Chondrocyte (in vitro differentiated cells): ENCODE results near the gene ITGB4. TPM values are rescaled to one million over a fixed set of nuclear protein-coding genes. Genes with fewer than 3 reads are reported as not detected.

Experiments used
- DNase-seq: peaks from one replicate; pipeline ENCODE4 v3.0.0; 2021; ENCODE audit warnings: mixed read lengths, low spot score
- H3K27ac Mint-ChIP-seq: one replicate; pipeline ENCODE4 v1.8.0; 2021; ENCODE audit warnings: mild to moderate bottlenecking, moderate library complexity, mixed read lengths; ENCODE audit not compliant: unreplicated experiment
- H3K27me3 Mint-ChIP-seq: 2 replicates; pipeline ENCODE4 v1.8.0; 2021; ENCODE audit warnings: low read depth, mixed read lengths
- H3K36me3 Mint-ChIP-seq: 2 replicates; pipeline ENCODE4 v1.8.0; 2021; ENCODE audit warnings: low read depth, mixed read lengths
- H3K4me1 Mint-ChIP-seq: 2 replicates; pipeline ENCODE4 v1.8.0; 2021; ENCODE audit warnings: low read depth, mild to moderate bottlenecking, mixed read lengths
- H3K4me3 Mint-ChIP-seq: one replicate; pipeline ENCODE4 v1.8.0; 2021; ENCODE audit warnings: mild to moderate bottlenecking, moderate library complexity, mixed read lengths; ENCODE audit not compliant: unreplicated experiment
- H3K9me3 Mint-ChIP-seq: 2 replicates; pipeline ENCODE4 v1.8.0; 2021; ENCODE audit warnings: low read depth, mixed read lengths
- total RNA-seq: library from RNA; stranded (reverse); gene quantifications from 3 replicates; pipeline ENCODE4 v1.2.1, GENCODE V29; 2021
- TF ChIP-seq, protein P1 (sequence below): fragments of 200-600 bp; sonication (generic); IDR thresholded peaks from 2 replicates; pipeline ENCODE4 v1.5.0; 2021; ENCODE audit warnings: antibody characterized with exemption, mild to moderate bottlenecking, moderate library complexity

ITGB4 gene
- total RNA-seq, 1 donor from 2014 or later, result 5.6 TPM

DNA sequence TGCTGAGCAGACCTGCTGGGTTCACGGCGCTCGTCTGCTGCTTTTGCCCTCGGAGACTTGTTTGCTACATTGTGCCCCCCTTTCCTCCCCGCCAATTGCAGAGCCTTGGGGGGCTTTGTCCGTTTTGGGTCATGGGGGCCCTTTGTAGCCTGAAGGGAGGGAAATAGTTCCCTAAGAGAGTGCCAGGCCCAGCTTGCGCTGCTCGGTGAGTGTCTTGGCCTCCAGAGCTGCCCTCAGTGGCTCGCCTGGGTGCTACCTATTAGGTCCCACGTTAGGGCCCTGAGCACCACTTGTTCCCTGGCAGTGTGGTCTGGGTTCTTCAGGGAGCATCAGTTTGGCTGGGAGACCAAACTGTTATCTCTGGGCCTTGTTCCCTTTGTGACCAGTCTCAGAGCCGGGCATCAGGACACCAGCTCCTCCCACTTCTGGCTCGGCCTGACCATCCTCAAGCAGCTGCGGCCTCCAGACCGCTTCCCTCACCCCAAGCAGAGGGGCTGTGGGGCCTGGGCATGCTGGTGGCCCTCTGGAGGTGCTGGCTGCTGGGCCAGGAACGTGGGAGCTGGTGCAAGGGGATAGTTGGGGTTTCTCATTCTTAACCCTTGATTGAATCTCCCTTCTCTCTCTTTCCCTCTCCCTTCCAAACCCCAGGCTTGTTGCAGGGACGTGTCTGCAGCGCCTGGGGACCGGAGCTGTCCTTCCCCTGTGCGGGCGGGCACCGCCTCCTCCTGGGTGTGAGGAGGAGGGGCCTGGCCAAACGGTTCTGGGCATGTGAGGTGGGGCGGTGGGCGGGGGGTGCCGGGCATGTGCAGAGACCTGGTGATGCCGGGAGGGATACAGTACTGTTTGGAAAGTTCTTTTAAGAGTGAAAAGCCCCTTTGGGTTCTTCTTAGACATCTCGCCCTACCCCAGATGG, 16.0 kb upstream of the ITGB4 start:
- Mint-ChIP-seq H3K27ac (no peak overlapping the region), H3K4me3 (no peak overlapping the region), H3K27me3 (no peaks in the 10 kb centered on the region), H3K36me3 (peaks cover 49% of the 10 kb centered on the region), H3K4me1 (peaks cover 28% of the 10 kb centered on the region), H3K9me3 (no peaks in the 10 kb centered on the region)
- TF ChIP-seq, protein P1, sequence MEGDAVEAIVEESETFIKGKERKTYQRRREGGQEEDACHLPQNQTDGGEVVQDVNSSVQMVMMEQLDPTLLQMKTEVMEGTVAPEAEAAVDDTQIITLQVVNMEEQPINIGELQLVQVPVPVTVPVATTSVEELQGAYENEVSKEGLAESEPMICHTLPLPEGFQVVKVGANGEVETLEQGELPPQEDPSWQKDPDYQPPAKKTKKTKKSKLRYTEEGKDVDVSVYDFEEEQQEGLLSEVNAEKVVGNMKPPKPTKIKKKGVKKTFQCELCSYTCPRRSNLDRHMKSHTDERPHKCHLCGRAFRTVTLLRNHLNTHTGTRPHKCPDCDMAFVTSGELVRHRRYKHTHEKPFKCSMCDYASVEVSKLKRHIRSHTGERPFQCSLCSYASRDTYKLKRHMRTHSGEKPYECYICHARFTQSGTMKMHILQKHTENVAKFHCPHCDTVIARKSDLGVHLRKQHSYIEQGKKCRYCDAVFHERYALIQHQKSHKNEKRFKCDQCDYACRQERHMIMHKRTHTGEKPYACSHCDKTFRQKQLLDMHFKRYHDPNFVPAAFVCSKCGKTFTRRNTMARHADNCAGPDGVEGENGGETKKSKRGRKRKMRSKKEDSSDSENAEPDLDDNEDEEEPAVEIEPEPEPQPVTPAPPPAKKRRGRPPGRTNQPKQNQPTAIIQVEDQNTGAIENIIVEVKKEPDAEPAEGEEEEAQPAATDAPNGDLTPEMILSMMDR, result no peak
- DNase-seq, result no peak

DNA sequence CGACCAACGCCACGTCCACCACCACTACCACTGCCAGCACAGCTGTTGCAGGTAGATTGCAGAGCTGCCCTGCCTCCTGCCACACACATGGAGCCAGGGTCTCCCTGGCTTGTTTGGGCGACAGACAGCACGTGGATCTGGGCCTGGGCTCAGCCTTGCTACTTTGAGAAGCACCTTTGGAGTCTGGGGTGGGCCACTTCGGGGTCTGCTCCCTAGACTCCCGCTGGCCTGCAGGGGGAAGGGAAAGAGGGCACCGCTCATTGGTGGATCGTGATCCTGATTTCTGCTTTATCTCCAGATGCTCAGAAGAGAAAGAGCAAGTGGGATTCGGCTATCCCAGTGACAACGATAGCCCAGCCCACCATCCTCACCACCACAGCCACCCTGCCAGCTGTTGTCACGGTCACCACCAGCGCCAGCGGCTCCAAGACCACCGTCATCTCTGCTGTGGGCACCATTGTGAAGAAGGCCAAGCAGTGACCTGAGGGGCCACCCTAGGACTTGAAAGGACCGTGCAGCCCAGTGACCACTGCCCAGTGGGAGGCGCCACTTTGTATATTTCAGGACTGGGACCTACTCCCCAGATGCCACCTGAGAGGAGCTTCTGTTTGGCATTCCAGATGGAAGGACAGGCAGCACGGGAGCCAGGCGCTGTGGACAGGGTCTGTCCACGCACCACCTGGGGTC, 15.1 kb upstream of the ITGB4 start:
- DNase-seq, result no peak
- Mint-ChIP-seq H3K27me3 (no peaks in the 10 kb centered on the region), H3K4me3 (no peak overlapping the region), H3K9me3 (no peaks in the 10 kb centered on the region), H3K4me1 (peaks cover 22% of the 10 kb centered on the region), H3K36me3 (peaks cover 43% of the 10 kb centered on the region), H3K27ac (no peak overlapping the region)
- TF ChIP-seq, protein P1, result peak; percentile 12

DNA sequence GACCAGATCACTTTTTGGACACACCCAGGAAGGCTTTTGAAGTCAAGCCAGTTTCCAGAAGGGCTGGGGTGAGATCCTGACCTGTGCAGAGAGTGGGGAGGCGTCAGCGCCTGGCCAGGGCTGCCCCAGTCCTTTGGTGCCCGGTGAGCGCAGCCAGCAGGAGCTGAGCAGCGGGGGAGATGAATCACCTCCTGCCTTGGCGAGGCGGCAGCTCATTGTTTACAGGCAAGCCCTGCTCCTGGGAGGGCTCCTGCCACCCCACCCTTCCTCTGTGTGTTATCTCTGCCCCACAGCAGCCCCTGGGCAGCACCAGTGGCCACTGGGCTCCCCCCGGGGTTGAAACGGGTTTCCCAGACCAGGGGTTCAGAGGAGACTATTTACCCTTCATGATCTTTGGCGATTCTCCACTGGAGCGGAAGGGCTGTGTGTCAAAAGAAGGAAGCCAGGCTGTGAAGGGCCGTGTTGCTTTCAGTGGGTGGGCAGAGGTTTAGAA, 14.1 kb upstream of the ITGB4 start:
- peaks cover 37% of the 10 kb centered on the region for H3K36me3 Mint-ChIP-seq

DNA sequence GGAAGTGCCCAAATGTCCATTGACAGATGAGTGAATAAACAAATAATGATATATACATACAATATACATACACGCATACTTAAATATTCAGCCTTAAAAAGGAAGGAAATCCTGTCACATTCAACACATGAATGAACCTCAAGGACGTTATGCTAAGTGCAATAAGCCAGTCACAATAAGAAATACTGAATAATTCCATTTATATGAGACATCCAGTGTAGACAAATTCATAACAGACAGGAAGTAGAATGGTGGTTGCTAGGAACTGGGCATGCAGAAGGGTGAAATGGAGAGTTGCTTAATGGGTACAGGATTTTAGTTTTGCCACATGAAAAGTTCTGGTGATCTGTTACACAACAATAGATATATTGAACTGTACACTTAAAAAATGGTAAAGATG, 8.8 kb upstream of the ITGB4 start:
- peak overlapping the region; percentile 8 for H3K27ac Mint-ChIP-seq

More for the DNA sequence above, 14.1 kb upstream of the ITGB4 start:
- DNase-seq, result no peak
- H3K9me3 Mint-ChIP-seq, result no peaks in the 10 kb centered on the region
- peaks cover 15% of the 10 kb centered on the region for H3K4me1 Mint-ChIP-seq
- H3K27me3 Mint-ChIP-seq, result no peaks in the 10 kb centered on the region
- no peak overlapping the region for H3K4me3 Mint-ChIP-seq
- TF ChIP-seq, protein P1, result no peak
- peak overlapping the region; percentile 45 for H3K27ac Mint-ChIP-seq

DNA sequence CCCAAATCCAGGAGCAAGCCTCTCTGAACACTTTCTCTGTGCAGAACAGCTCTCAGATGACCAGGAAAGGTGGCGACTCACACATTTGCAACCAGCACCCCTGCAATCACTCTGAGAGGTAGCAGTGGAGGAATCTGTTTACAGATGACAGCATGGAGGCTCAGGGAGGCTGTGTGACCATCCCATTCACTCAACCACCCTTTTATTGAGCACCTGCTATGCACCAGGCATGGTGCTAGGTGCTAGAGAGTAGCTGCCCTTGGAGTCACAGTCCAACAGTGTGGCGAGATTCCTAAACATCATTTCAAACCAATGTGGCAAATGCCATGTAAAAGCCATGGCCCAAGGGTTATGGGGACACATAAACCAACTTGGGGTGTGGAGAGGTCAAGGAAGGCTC, 1.5 kb upstream of the ITGB4 start:
- peaks cover 10% of the 10 kb centered on the region for H3K27me3 Mint-ChIP-seq
- TF ChIP-seq, protein P1, result no peak
- no peak overlapping the region for H3K27ac Mint-ChIP-seq
- no peaks in the 10 kb centered on the region for H3K36me3 Mint-ChIP-seq
- no peak for DNase-seq
- H3K4me1 Mint-ChIP-seq, result peaks cover 11% of the 10 kb centered on the region
- no peaks in the 10 kb centered on the region for H3K9me3 Mint-ChIP-seq
- no peak overlapping the region for H3K4me3 Mint-ChIP-seq

More for the DNA sequence above, 8.8 kb upstream of the ITGB4 start:
- TF ChIP-seq, protein P1, result no peak
- peaks cover 10% of the 10 kb centered on the region for H3K4me1 Mint-ChIP-seq
- H3K36me3 Mint-ChIP-seq, result peaks cover 11% of the 10 kb centered on the region
- peaks cover 3% of the 10 kb centered on the region for H3K27me3 Mint-ChIP-seq
- DNase-seq, result no peak
- H3K9me3 Mint-ChIP-seq, result no peaks in the 10 kb centered on the region
- no peak overlapping the region for H3K4me3 Mint-ChIP-seq
